ENCODE data around the gene TMEM176B.
A peak's percentile ranks its signal among the peaks of the same experiment; 100 is the strongest.
"Not testable (repeated sequence)": the region's sequence is repeated elsewhere in the genome, so short reads cannot be mapped to it uniquely, and the experiment has no call there.

The TMEM176B gene

GRCh38 chr7:150790416-150791075 lies 9.6 kb downstream of the TMEM176B start:
- DNase-seq, result no peak
- H3K4me1 Mint-ChIP-seq, result peaks cover 7 to 20% of the 10 kb centered on the region in 2 donors
- H3K36me3 Mint-ChIP-seq, result no peaks in the 10 kb centered on the region
- no peak overlapping the region for H3K4me3 Mint-ChIP-seq
- peaks cover 7 to 25% of the 10 kb centered on the region in 2 donors for H3K27me3 Mint-ChIP-seq
- H3K27ac Mint-ChIP-seq, result no peak overlapping the region
- no peak for ATAC-seq (replicated peaks)
- H3K9me3 Mint-ChIP-seq, result no peaks in the 10 kb centered on the region

DNA sequence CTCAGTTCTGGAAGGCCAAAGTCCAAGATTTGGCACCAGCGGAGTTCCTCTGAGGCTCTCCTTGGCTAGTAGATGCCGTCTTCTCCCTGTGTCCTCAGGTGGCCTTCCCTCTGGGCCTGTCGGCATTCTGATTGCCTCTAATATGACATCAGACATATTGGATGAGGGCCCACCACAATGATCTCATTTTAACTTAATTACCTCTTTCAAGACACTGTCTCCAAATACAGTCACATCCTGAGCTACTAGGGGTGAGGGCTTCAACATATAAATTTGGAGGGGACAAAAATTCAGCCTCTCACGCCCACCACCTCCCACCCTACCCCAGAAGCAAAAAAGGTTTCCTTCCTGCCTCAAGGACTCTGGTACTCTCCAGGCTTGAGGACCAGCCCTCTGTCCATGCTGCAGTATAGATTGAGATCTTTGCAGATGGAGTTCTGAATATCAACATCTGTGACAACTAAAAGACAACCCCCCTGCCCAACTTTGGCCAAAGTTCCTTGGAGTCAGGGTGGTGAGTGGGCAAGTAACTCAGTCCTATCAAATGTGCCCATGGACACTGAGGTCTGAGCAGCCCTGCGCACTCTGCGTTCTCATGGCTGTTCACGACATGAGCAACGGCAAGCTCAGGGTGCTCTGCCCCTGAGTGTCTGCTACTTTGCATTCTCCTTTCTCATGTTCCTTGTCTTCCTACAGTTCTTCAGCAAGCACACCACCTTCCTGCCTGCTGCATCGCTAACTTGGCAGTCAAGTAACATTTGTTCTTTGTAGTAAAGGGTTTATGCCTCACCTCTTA lies 11.5 kb downstream of the TMEM176B start:
- Mint-ChIP-seq H3K27ac (no peak overlapping the region), H3K4me1 (peaks cover 7 to 23% of the 10 kb centered on the region in 2 donors), H3K36me3 (no peaks in the 10 kb centered on the region), H3K9me3 (no peaks in the 10 kb centered on the region), H3K27me3 (peaks cover 7 to 25% of the 10 kb centered on the region in 2 donors), H3K4me3 (no peak overlapping the region)
- no peak for ATAC-seq (replicated peaks)
- no peak for DNase-seq

DNA sequence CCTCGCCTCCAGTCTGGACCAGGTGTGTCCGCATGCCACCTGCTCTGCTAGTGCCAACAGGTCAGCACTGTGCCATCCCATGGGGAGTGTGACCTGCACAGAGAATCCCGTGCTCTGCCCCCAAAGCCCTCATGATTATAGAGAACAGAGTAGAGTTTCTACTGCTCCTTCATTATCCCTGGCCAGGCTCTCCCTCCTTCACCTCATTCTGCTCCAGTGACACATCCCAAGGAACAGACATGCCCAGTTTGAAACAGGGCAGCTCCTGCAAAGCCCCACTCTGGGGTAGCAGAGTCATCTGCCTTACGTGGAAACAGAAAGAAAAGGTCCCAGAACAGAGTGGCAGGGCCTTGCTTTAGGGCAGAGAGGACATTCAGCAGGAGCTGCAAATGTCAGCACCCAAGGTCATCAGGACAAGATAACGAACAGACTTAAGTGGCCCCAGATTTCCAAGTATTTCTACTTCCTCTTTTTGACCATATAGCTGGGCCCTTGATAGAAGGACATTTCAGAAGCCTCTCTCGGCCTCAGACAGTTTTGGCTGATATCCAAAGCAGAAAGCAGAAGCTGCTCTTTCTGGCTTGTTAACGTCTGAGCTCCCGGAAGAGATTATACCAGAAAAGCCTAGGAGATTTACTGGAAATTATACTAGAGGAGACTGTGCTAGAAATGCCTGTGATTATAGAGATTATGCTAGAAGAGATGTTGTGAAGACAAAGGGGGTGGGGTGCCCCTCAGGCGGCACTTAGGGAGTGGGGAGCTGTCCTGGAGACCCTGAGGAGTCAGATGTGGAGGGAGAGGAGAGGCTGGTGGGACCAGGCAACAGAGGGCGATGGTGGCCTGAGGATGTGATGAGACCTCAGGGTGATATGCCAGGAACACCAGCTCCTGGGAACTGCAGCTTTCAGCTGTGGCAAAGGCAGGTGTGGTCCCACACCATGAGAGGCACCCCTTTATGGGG lies 12.6 kb downstream of the TMEM176B start:
- Mint-ChIP-seq H3K27me3 (peaks cover 7 to 25% of the 10 kb centered on the region in 2 donors), H3K4me3 (peak overlapping the region in 1 of 2 donors; percentile 0), H3K4me1 (peaks cover 7 to 23% of the 10 kb centered on the region in 2 donors), H3K36me3 (no peaks in the 10 kb centered on the region), H3K9me3 (no peaks in the 10 kb centered on the region), H3K27ac (peak overlapping the region; percentile 83)
- DNase-seq, result no peak
- ATAC-seq (replicated peaks), result peak; percentile 74

DNA sequence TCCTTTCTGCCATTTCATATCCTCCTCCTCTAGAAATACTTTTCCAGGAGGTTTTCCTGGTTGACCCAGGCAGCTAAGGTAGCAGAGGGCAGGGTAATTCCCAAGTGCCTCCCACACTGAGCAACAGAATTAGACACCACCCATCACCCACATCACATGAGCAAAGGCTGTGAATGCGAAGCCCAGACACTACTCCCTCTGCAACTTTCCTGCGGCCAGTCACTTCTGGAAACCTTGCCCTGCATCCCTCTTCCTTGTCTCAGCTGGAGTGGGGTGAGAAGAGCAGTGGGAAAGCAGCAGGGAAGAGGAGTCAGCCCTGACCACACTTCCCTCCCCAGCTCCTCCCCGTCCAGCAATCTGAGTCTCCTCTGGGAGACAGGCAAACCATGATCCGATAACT lies 15.2 kb downstream of the TMEM176B start:
- Mint-ChIP-seq H3K27ac (no peak overlapping the region), H3K36me3 (no peaks in the 10 kb centered on the region), H3K4me3 (no peak overlapping the region), H3K9me3 (no peaks in the 10 kb centered on the region), H3K27me3 (peaks cover 9 to 36% of the 10 kb centered on the region in 2 donors), H3K4me1 (peaks cover 7 to 23% of the 10 kb centered on the region in 2 donors)
- no peak for ATAC-seq (replicated peaks)
- no peak for DNase-seq

- DNase-seq, result no peak
- no peak overlapping the region for H3K27ac Mint-ChIP-seq
- no peak for ATAC-seq (replicated peaks)
- H3K9me3 Mint-ChIP-seq, result no peaks in the 10 kb centered on the region
- H3K27me3 Mint-ChIP-seq, result peaks cover 9 to 36% of the 10 kb centered on the region in 2 donors
- H3K4me1 Mint-ChIP-seq, result peaks cover 7 to 23% of the 10 kb centered on the region in 2 donors
- H3K4me3 Mint-ChIP-seq, result no peak overlapping the region
- H3K36me3 Mint-ChIP-seq, result no peaks in the 10 kb centered on the region
Observed at GRCh38 chr7:150784120-150784736, 15.9 kb downstream of the TMEM176B start.

DNA sequence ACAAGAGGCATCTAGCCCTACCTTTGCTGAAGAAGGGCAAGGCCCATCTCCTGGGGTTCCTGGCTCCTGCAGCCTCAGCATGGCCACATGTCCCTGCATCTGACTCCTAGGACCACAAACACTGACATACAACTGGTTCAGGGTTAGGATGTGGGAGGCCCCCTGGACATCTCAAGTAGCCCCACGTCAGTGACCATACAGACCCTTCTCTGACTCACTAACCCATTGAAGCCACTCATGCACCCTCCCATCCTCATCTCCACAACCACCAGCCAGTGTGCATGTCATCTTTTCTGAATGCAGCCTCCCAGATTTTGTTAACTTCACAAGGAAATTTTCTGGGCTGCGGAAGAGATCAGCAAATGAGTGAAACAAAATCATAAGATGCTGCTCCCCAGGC lies 18.2 kb downstream of the TMEM176B start:
- Mint-ChIP-seq H3K4me1 (peaks cover 5 to 11% of the 10 kb centered on the region in 2 donors), H3K36me3 (no peaks in the 10 kb centered on the region), H3K27me3 (peaks cover 16 to 20% of the 10 kb centered on the region in 2 donors), H3K4me3 (no peak overlapping the region), H3K9me3 (no peaks in the 10 kb centered on the region), H3K27ac (no peak overlapping the region)
- no peak for DNase-seq
- ATAC-seq (replicated peaks), result no peak

- no peaks in the 10 kb centered on the region for H3K9me3 Mint-ChIP-seq
- no peak overlapping the region for H3K4me3 Mint-ChIP-seq
- H3K36me3 Mint-ChIP-seq, result no peaks in the 10 kb centered on the region
- no peak overlapping the region for H3K27ac Mint-ChIP-seq
- ATAC-seq (replicated peaks), result no peak
- DNase-seq, result no peak
- H3K4me1 Mint-ChIP-seq, result peaks cover 4 to 8% of the 10 kb centered on the region in 2 donors
- peaks cover 16 to 20% of the 10 kb centered on the region in 2 donors for H3K27me3 Mint-ChIP-seq
Observed at GRCh38 chr7:150781103-150781502, 19.1 kb downstream of the TMEM176B start.

DNA sequence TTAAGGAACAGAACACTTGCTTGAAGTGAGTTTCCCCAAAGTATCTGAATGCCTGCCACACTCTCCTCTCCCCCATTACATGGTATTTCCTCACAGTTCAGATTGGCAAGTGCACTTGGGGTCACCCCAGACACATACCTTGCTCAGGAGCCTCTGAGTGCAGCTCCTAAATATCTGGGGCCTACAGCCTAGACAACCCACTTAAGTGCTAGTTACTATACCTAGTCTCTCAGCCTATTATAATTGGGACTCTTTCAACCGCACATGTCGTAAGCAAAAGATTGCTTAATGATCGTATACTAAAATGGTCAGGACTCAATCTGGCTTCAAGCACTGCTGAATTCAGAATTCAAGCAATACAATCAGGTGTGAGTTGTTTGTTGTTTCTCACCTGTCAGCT lies 19.9 kb downstream of the TMEM176B start:
- Mint-ChIP-seq H3K4me3 (no peak overlapping the region), H3K27ac (no peak overlapping the region), H3K4me1 (peaks cover 0 to 1% of the 10 kb centered on the region in 2 donors), H3K27me3 (peaks cover 16 to 20% of the 10 kb centered on the region in 2 donors), H3K9me3 (no peaks in the 10 kb centered on the region), H3K36me3 (no peaks in the 10 kb centered on the region)
- no peak for ATAC-seq (replicated peaks)
- no peak for DNase-seq

- H3K4me3 Mint-ChIP-seq, result no peak overlapping the region
- peaks cover 3 to 4% of the 10 kb centered on the region in 2 donors for H3K9me3 Mint-ChIP-seq
- peak; percentile 52 to 58 for ATAC-seq (replicated peaks)
- H3K4me1 Mint-ChIP-seq, result peaks cover 0 to 1% of the 10 kb centered on the region in 2 donors
- DNase-seq, result peak; percentile 25
- H3K27me3 Mint-ChIP-seq, result peaks cover 16 to 20% of the 10 kb centered on the region in 2 donors
- peaks cover 0 to 2% of the 10 kb centered on the region in 2 donors for H3K36me3 Mint-ChIP-seq
- H3K27ac Mint-ChIP-seq, result no peak overlapping the region
Observed at GRCh38 chr7:150778738-150779301, 21.3 kb downstream of the TMEM176B start.

- Mint-ChIP-seq H3K4me3 (no peak overlapping the region), H3K9me3 (peaks cover 6 to 9% of the 10 kb centered on the region in 2 donors), H3K27ac (no peak overlapping the region), H3K36me3 (peaks cover 0 to 3% of the 10 kb centered on the region in 2 donors), H3K4me1 (peaks cover 0 to 1% of the 10 kb centered on the region in 2 donors), H3K27me3 (peaks cover 16 to 20% of the 10 kb centered on the region in 2 donors)
- ATAC-seq (replicated peaks) (no peak), DNase-seq (no peak)
Observed at GRCh38 chr7:150778014-150778737, 22.0 kb downstream of the TMEM176B start.

DNA sequence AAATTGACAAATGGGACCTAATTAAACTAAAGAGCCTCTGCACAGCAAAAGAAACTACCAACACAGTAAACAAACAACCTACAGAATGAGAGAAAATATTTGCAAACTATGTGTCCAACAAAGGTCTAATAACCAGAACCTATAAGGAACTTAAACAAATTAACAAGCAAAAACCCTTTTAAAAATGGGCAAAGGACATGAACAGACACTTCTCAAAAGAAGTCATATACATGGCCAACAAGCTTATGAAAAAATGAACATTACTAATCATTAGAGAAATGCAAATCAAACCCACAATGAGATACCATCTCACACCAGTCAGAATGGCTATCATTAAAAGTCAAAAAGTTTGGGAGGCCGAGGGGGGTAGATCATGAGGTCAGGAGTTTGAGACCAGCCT lies 26.0 kb downstream of the TMEM176B start:
- ATAC-seq (replicated peaks); H3K4me3 Mint-ChIP-seq; H3K36me3 Mint-ChIP-seq; H3K4me1 Mint-ChIP-seq; DNase-seq; H3K27ac Mint-ChIP-seq: not testable (repeated sequence)
- peaks cover 0 to 12% of the 10 kb centered on the region in 2 donors for H3K27me3 Mint-ChIP-seq
- peaks cover 12 to 14% of the 10 kb centered on the region in 2 donors for H3K9me3 Mint-ChIP-seq

- Mint-ChIP-seq H3K36me3 (peaks cover 0 to 3% of the 10 kb centered on the region in 2 donors), H3K27ac (no peak overlapping the region), H3K27me3 (peaks cover 5% of the 10 kb centered on the region in 2 donors), H3K4me1 (no peaks in the 10 kb centered on the region), H3K9me3 (peaks cover 12 to 14% of the 10 kb centered on the region in 2 donors), H3K4me3 (no peak overlapping the region)
- no peak for ATAC-seq (replicated peaks)
- no peak for DNase-seq
Observed at GRCh38 chr7:150769768-150770167, 30.4 kb downstream of the TMEM176B start.

GRCh38 chr7:150766334-150766709 lies 33.8 kb downstream of the TMEM176B start:
- Mint-ChIP-seq H3K27me3 (peaks cover 6 to 11% of the 10 kb centered on the region in 2 donors), H3K36me3 (peaks cover 2 to 3% of the 10 kb centered on the region in 2 donors), H3K4me3 (no peak overlapping the region), H3K9me3 (peaks cover 4 to 5% of the 10 kb centered on the region in 2 donors), H3K27ac (no peak overlapping the region), H3K4me1 (no peaks in the 10 kb centered on the region)
- DNase-seq (no peak), ATAC-seq (replicated peaks) (no peak)
